ENCODE measurements around the gene CPA4.

Gene CPA4

GRCh38 chr7:130272381-130273080 lies 20.4 kb upstream of the CPA4 start:
- TF ChIP-seq CTCF (conservative IDR thresholded peaks at IDR 0.05; ENCODE audit: low read length) = no peak
- H3K4me3 ChIP-seq (ENCODE audit: low read length) = peak overlapping the region; percentile 26
- DNase-seq (ENCODE audit: low read depth) = no peak

- peak; percentile 28 for DNase-seq (ENCODE audit: low read depth)
- H3K4me3 ChIP-seq (ENCODE audit: low read length) = peak overlapping the region; percentile 26
- TF ChIP-seq CTCF (conservative IDR thresholded peaks at IDR 0.05; ENCODE audit: low read length) = no peak
Observed at GRCh38 chr7:130273081-130273932, 19.7 kb upstream of the CPA4 start.

GRCh38 chr7:130273933-130274255 lies 19.1 kb upstream of the CPA4 start:
- TF ChIP-seq CTCF (conservative IDR thresholded peaks at IDR 0.05; ENCODE audit: low read length) = peak; percentile 41
- no peak overlapping the region for H3K4me3 ChIP-seq (ENCODE audit: low read length)
- DNase-seq (ENCODE audit: low read depth) = peak; percentile 85

GRCh38 chr7:130274296-130274695 lies 18.7 kb upstream of the CPA4 start:
- no peak for TF ChIP-seq CTCF (conservative IDR thresholded peaks at IDR 0.05; ENCODE audit: low read length)
- DNase-seq (ENCODE audit: low read depth) = no peak
- H3K4me3 ChIP-seq (ENCODE audit: low read length) = no peak overlapping the region

GRCh38 chr7:130274983-130275591 lies 17.9 kb upstream of the CPA4 start:
- no peak overlapping the region for H3K4me3 ChIP-seq (ENCODE audit: low read length)
- no peak for TF ChIP-seq CTCF (conservative IDR thresholded peaks at IDR 0.05; ENCODE audit: low read length)
- DNase-seq (ENCODE audit: low read depth) = no peak

GRCh38 chr7:130275826-130276297 lies 17.1 kb upstream of the CPA4 start:
- TF ChIP-seq CTCF (conservative IDR thresholded peaks at IDR 0.05; ENCODE audit: low read length) = no peak
- peak; percentile 61 for DNase-seq (ENCODE audit: low read depth)
- no peak overlapping the region for H3K4me3 ChIP-seq (ENCODE audit: low read length)

All from AG10803 (cell line).